ENCODE measurements around the gene HIBCH. TPM values are rescaled to one million over a fixed set of nuclear protein-coding genes. Genes with fewer than 3 reads are reported as not detected.

The HIBCH gene, protein sequence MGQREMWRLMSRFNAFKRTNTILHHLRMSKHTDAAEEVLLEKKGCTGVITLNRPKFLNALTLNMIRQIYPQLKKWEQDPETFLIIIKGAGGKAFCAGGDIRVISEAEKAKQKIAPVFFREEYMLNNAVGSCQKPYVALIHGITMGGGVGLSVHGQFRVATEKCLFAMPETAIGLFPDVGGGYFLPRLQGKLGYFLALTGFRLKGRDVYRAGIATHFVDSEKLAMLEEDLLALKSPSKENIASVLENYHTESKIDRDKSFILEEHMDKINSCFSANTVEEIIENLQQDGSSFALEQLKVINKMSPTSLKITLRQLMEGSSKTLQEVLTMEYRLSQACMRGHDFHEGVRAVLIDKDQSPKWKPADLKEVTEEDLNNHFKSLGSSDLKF
- total RNA-seq (2021) (26.5 to 32.2 TPM (median 29.6 TPM) in 3 replicates), Bru-seq, nascent RNA (percentile 84 among the genes with signal in this experiment)
- long read RNA-seq, experiment 1, transcript HIBCH-201 (14 exons, 1,939 nt), result major isoform, 153 of 211 reads
- long read RNA-seq, experiment 1, transcript HIBCH-202 (13 exons, 2,463 nt), result minor isoform, 14 of 211 reads
- long read RNA-seq, experiment 1, partial matches to known transcripts, result 10 of 211 reads
- long read RNA-seq, experiment 1, other reads (novel, unspliced or antisense), result 34 of 211 reads
- long read RNA-seq, experiment 2, transcript HIBCH-201 (14 exons, 1,939 nt), result major isoform, 22 of 44 reads
- long read RNA-seq, experiment 2, partial matches to known transcripts, result 5 of 44 reads
- long read RNA-seq, experiment 2, other reads (novel, unspliced or antisense), result 16 of 44 reads
- long read RNA-seq, experiment 3, transcript HIBCH-202 (13 exons, 2,463 nt), result minor isoform, 19 of 344 reads
- long read RNA-seq, experiment 3, transcript HIBCH-201 (14 exons, 1,939 nt), result major isoform, 216 of 344 reads
- long read RNA-seq, experiment 3, partial matches to known transcripts, result 71 of 344 reads
- long read RNA-seq, experiment 3, other reads (novel, unspliced or antisense), result 38 of 344 reads

DNA sequence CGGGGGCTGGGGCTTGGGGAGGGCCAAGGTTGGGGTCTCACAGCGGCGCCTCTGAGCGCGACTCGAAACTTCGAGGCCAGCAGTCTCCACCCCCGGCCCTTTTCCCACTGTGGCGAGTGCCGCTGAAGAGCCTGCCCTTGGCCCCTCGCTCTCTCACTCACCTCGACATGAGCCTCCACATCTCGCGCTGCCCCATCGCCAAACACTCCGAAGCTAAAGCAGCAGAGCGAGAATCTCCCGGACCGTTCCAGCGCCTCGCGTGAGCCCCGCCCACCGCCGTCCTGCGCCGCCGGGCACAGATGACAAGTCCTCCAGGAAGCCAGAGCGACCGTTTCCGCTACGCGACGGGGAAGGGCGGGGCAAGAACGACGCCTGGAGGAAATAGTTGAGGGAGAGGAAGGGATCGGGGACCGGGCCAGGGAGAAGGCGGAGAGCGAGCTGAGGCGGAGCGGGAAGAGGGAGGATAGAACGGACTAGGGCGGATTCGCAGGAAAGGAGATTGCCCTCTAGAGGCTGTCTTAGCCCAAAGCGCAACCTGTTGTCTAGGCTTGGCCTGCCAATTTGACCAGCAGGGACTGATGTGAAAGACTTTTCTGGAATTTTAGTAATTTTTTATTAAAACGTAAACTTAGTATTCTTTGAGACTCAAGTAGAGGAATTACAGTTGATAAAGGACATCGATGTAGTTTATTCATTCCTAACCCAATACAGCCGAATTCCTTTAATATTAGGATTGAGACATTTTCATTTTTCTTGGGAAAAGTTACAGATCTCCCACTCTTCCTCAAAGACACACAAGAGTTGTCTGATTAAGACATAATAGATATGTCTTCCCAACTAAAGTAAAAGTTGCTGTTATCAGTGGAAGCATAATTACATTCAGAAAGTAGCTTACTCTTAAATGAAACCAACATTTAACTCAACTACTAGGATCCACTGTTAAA, at the start of gene HIBCH:
Gene HIBCH (minus strand): TSS at position 272 of the 944 bp plus-strand sequence. CDS start 76 bp downstream, at position 196.
- H3K9me3 Mint-ChIP-seq, result no peaks in the 10 kb centered on the region
- H3K4me3 Mint-ChIP-seq, result peak within 1 kb of the TSS; percentile 95
- POLR2A ChIA-PET, result interaction anchor here (1.0 to 1.6 kb wide), 4 partner anchors 24 to 562 kb away, joined by 3 to 4 read pairs (median 4); partner anchors contain the start of gene OSGEPL1
- H3K4me1 Mint-ChIP-seq, result peaks cover 21% of the 10 kb centered on the region
- ATAC-seq (peak; percentile 98), DNase-seq (ENCODE audit: low spot score) (peak; percentile 99)
- peaks cover 2% of the 10 kb centered on the region; the same call in 1 of the 2 replicates for H3K27me3 Mint-ChIP-seq (ENCODE audit: low read depth)
- H3K27ac Mint-ChIP-seq, result peak within 1 kb of the TSS; percentile 90
- CTCF ChIA-PET, result interaction anchor here (0.6 to 1.8 kb wide), 22 partner anchors 10 to 733 kb away, joined by 3 to 9 read pairs (median 3); partner anchors contain the start of genes INPP1 and OSGEPL1
- peaks cover 5% of the 10 kb centered on the region; the same call in 1 of the 2 replicates for H3K36me3 Mint-ChIP-seq
- TF ChIP-seq, protein P1, sequence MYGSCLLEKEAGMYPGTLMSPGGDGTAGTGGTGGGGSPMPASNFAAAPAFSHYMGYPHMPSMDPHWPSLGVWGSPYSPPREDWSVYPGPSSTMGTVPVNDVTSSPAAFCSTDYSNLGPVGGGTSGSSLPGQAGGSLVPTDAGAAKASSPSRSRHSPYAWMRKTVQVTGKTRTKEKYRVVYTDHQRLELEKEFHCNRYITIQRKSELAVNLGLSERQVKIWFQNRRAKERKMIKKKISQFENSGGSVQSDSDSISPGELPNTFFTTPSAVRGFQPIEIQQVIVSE (CRISPR knock-in tag; IDR thresholded peaks at IDR 0.05; ENCODE audit: borderline replicate concordance), result no peak
- TF ChIP-seq ZBTB21 (CRISPR knock-in tag; IDR thresholded peaks at IDR 0.05; ENCODE audit: borderline replicate concordance), result 0 out of 2 replicates have a peak, but pooled peaks have one; percentile 80
- TF ChIP-seq TEAD4 (CRISPR knock-in tag; IDR thresholded peaks at IDR 0.05), result no peak
- TF ChIP-seq, protein P2, sequence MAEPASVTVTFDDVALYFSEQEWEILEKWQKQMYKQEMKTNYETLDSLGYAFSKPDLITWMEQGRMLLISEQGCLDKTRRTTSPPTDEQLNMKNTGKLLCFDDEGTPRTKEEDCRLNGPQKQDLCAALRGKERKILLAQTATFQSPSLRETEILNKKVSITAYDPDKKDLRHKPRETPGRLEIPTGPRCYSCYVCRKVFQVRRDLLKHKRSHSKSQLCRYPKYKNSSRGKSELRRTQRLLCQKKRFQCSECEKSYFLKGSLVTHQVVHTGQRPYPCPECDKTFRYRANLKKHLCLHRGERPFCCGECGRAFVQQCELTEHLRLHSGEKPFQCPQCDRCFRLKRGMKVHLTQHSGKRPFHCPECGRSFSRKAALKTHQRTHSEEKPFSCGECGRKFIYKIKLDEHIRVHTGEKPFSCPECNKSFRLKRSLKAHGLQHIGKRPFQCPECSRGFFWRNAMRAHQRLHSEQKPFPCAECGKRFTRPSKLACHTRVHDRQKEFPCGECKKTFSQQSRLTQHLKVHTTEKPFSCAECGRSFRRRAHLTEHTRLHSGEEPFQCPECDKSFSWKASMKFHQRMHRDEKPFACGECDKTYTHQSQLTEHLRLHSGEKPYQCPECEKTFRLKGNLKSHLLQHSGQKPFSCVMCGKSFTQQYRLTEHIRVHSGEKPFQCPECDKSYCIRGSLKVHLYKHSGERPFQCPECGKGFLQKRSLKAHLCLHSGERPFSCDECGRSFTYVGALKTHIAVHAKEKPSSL (CRISPR knock-in tag; conservative IDR thresholded peaks at IDR 0.05), result no peak
- TF ChIP-seq, protein P3, sequence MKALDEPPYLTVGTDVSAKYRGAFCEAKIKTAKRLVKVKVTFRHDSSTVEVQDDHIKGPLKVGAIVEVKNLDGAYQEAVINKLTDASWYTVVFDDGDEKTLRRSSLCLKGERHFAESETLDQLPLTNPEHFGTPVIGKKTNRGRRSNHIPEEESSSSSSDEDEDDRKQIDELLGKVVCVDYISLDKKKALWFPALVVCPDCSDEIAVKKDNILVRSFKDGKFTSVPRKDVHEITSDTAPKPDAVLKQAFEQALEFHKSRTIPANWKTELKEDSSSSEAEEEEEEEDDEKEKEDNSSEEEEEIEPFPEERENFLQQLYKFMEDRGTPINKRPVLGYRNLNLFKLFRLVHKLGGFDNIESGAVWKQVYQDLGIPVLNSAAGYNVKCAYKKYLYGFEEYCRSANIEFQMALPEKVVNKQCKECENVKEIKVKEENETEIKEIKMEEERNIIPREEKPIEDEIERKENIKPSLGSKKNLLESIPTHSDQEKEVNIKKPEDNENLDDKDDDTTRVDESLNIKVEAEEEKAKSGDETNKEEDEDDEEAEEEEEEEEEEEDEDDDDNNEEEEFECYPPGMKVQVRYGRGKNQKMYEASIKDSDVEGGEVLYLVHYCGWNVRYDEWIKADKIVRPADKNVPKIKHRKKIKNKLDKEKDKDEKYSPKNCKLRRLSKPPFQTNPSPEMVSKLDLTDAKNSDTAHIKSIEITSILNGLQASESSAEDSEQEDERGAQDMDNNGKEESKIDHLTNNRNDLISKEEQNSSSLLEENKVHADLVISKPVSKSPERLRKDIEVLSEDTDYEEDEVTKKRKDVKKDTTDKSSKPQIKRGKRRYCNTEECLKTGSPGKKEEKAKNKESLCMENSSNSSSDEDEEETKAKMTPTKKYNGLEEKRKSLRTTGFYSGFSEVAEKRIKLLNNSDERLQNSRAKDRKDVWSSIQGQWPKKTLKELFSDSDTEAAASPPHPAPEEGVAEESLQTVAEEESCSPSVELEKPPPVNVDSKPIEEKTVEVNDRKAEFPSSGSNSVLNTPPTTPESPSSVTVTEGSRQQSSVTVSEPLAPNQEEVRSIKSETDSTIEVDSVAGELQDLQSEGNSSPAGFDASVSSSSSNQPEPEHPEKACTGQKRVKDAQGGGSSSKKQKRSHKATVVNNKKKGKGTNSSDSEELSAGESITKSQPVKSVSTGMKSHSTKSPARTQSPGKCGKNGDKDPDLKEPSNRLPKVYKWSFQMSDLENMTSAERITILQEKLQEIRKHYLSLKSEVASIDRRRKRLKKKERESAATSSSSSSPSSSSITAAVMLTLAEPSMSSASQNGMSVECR (CRISPR knock-in tag; IDR thresholded peaks at IDR 0.05; ENCODE audit: borderline replicate concordance), result peak; percentile 35; the same call in 1 of the 2 replicates
- no peak for TF ChIP-seq RELA (CRISPR knock-in tag; IDR thresholded peaks at IDR 0.05; ENCODE audit: borderline replicate concordance)
- TF ChIP-seq, protein P4, sequence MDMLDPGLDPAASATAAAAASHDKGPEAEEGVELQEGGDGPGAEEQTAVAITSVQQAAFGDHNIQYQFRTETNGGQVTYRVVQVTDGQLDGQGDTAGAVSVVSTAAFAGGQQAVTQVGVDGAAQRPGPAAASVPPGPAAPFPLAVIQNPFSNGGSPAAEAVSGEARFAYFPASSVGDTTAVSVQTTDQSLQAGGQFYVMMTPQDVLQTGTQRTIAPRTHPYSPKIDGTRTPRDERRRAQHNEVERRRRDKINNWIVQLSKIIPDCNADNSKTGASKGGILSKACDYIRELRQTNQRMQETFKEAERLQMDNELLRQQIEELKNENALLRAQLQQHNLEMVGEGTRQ (CRISPR knock-in tag; IDR thresholded peaks at IDR 0.05), result no peak
- TF ChIP-seq, protein P5, sequence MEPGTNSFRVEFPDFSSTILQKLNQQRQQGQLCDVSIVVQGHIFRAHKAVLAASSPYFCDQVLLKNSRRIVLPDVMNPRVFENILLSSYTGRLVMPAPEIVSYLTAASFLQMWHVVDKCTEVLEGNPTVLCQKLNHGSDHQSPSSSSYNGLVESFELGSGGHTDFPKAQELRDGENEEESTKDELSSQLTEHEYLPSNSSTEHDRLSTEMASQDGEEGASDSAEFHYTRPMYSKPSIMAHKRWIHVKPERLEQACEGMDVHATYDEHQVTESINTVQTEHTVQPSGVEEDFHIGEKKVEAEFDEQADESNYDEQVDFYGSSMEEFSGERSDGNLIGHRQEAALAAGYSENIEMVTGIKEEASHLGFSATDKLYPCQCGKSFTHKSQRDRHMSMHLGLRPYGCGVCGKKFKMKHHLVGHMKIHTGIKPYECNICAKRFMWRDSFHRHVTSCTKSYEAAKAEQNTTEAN (CRISPR knock-in tag; IDR thresholded peaks at IDR 0.05), result no peak; the same call in 1 of the 2 replicates
- TF ChIP-seq, protein P6, sequence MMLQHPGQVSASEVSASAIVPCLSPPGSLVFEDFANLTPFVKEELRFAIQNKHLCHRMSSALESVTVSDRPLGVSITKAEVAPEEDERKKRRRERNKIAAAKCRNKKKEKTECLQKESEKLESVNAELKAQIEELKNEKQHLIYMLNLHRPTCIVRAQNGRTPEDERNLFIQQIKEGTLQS (CRISPR knock-in tag; conservative IDR thresholded peaks at IDR 0.05), result no peak
- TF ChIP-seq, protein P7, sequence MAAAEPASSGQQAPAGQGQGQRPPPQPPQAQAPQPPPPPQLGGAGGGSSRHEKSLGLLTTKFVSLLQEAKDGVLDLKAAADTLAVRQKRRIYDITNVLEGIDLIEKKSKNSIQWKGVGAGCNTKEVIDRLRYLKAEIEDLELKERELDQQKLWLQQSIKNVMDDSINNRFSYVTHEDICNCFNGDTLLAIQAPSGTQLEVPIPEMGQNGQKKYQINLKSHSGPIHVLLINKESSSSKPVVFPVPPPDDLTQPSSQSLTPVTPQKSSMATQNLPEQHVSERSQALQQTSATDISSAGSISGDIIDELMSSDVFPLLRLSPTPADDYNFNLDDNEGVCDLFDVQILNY (CRISPR knock-in tag; IDR thresholded peaks at IDR 0.05), result no peak
- TF ChIP-seq ZNF423 (CRISPR knock-in tag; IDR thresholded peaks at IDR 0.05), result no peak
- TF ChIP-seq NR2C2 (CRISPR knock-in tag; IDR thresholded peaks at IDR 0.05), result no peak
- TF ChIP-seq NFATC4 (CRISPR knock-in tag; IDR thresholded peaks at IDR 0.05), result no peak
- TF ChIP-seq, protein P8, sequence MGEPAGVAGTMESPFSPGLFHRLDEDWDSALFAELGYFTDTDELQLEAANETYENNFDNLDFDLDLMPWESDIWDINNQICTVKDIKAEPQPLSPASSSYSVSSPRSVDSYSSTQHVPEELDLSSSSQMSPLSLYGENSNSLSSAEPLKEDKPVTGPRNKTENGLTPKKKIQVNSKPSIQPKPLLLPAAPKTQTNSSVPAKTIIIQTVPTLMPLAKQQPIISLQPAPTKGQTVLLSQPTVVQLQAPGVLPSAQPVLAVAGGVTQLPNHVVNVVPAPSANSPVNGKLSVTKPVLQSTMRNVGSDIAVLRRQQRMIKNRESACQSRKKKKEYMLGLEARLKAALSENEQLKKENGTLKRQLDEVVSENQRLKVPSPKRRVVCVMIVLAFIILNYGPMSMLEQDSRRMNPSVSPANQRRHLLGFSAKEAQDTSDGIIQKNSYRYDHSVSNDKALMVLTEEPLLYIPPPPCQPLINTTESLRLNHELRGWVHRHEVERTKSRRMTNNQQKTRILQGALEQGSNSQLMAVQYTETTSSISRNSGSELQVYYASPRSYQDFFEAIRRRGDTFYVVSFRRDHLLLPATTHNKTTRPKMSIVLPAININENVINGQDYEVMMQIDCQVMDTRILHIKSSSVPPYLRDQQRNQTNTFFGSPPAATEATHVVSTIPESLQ (CRISPR knock-in tag; IDR thresholded peaks at IDR 0.05), result no peak
- TF ChIP-seq, protein P9, sequence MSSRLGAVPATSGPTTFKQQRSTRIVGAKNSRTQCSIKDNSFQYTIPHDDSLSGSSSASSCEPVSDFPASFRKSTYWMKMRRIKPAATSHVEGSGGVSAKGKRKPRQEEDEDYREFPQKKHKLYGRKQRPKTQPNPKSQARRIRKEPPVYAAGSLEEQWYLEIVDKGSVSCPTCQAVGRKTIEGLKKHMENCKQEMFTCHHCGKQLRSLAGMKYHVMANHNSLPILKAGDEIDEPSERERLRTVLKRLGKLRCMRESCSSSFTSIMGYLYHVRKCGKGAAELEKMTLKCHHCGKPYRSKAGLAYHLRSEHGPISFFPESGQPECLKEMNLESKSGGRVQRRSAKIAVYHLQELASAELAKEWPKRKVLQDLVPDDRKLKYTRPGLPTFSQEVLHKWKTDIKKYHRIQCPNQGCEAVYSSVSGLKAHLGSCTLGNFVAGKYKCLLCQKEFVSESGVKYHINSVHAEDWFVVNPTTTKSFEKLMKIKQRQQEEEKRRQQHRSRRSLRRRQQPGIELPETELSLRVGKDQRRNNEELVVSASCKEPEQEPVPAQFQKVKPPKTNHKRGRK (CRISPR knock-in tag; IDR thresholded peaks at IDR 0.05; ENCODE audit: borderline replicate concordance), result no peak
